ENCODE data around the gene LHX2. TPM values are rescaled to one million over a fixed set of nuclear protein-coding genes. Genes with fewer than 3 reads are reported as not detected.

LHX2 gene
- total RNA-seq, 1 experiment from 2014 or later = not detected

GRCh38 chr9:124006448-124007361 lies 4.9 kb upstream of the LHX2 start:
- Mint-ChIP-seq H3K4me3 (peak overlapping the region in 1 of 2 experiments; percentile 72; a peak in 3 of 5 replicates), H3K4me1 (peaks cover 31 to 56% of the 10 kb centered on the region in 2 experiments), H3K9me3 (peaks cover 2 to 15% of the 10 kb centered on the region in 2 experiments; a peak in 2 of 5 replicates), H3K27me3 (ENCODE audit: low read depth) (peaks cover 100% of the 10 kb centered on the region), H3K27ac (no peak overlapping the region; a peak in 1 of 7 replicates), H3K36me3 (ENCODE audit: insufficient read depth in 1 of 3, low read depth in 3 of 3) (no peaks in the 10 kb centered on the region)
- Histone ChIP-seq H3K27ac (ENCODE audit: insufficient read length, low read depth, low read length) (no peak overlapping the region), H3K4me1 (ENCODE audit: insufficient read depth, low read length) (peaks cover 9% of the 10 kb centered on the region), H3K56ac (ENCODE audit: insufficient read length, low read depth, low read length) (no peak overlapping the region), H3K4ac (ENCODE audit: low read depth, low read length) (no peak overlapping the region), H2BK15ac (ENCODE audit: low read depth, low read length) (no peak overlapping the region), H2BK20ac (ENCODE audit: low read depth, low read length, poor library complexity, severe bottlenecking) (no peak overlapping the region), H3K14ac (ENCODE audit: insufficient read depth, low read length) (no peak overlapping the region), H3K27me3 (ENCODE audit: insufficient read depth, low read length) (peaks cover 88% of the 10 kb centered on the region), H3K79me1 (ENCODE audit: insufficient read depth, low read depth, low read length, poor library complexity, severe bottlenecking) (no peaks in the 10 kb centered on the region), H4K20me1 (ENCODE audit: control insufficient read depth, insufficient read depth, insufficient read length) (no peaks in the 10 kb centered on the region), H2BK12ac (ENCODE audit: insufficient read length, low read depth, low read length) (no peak overlapping the region), H3K79me2 (ENCODE audit: insufficient read depth, low read length) (no peaks in the 10 kb centered on the region), H3K4me2 (ENCODE audit: insufficient read depth, insufficient read length, low read length) (no peak overlapping the region), H4K5ac (ENCODE audit: insufficient read length, low read depth, low read length) (no peak overlapping the region), H2AFZ (ENCODE audit: low read length) (no peak overlapping the region), H3K9me3 (ENCODE audit: control insufficient read depth, low read depth, low read length) (no peaks in the 10 kb centered on the region), H3K9ac (ENCODE audit: extremely low read depth, insufficient read length, low read length) (no peak overlapping the region), H3K23ac (ENCODE audit: insufficient read length, low read depth, low read length) (no peak overlapping the region), H3T11ph (ENCODE audit: low read length) (no peak overlapping the region), H4K91ac (ENCODE audit: insufficient read length, low read depth, low read length) (no peak overlapping the region), H2BK120ac (ENCODE audit: low read depth, low read length, poor library complexity, severe bottlenecking) (no peak overlapping the region), H4K8ac (replicated peaks; ENCODE audit: insufficient read length, low read depth, low read length) (no peak overlapping the region), H3K23me2 (ENCODE audit: insufficient read length, low read depth, low read length, poor library complexity, severe bottlenecking) (peaks cover 14% of the 10 kb centered on the region), H2AK5ac (ENCODE audit: insufficient read length, low read length) (no peak overlapping the region), H2BK5ac (ENCODE audit: insufficient read length, low read length) (no peak overlapping the region), H3K18ac (ENCODE audit: insufficient read length, low read depth, low read length) (no peak overlapping the region)
- TF ChIP-seq, protein P1, sequence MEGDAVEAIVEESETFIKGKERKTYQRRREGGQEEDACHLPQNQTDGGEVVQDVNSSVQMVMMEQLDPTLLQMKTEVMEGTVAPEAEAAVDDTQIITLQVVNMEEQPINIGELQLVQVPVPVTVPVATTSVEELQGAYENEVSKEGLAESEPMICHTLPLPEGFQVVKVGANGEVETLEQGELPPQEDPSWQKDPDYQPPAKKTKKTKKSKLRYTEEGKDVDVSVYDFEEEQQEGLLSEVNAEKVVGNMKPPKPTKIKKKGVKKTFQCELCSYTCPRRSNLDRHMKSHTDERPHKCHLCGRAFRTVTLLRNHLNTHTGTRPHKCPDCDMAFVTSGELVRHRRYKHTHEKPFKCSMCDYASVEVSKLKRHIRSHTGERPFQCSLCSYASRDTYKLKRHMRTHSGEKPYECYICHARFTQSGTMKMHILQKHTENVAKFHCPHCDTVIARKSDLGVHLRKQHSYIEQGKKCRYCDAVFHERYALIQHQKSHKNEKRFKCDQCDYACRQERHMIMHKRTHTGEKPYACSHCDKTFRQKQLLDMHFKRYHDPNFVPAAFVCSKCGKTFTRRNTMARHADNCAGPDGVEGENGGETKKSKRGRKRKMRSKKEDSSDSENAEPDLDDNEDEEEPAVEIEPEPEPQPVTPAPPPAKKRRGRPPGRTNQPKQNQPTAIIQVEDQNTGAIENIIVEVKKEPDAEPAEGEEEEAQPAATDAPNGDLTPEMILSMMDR (conservative IDR thresholded peaks at IDR 0.05) = no peak
- WGBS (ENCODE audit: extremely low coverage, insufficient read length, low lambda C conversion rate) = no CpG with 5 or more reads among the region's 13 CpGs
- no peak for DNase-seq

All from H9 (cell line).